ENCODE data around the gene YPEL3.

YPEL3 gene

DNA sequence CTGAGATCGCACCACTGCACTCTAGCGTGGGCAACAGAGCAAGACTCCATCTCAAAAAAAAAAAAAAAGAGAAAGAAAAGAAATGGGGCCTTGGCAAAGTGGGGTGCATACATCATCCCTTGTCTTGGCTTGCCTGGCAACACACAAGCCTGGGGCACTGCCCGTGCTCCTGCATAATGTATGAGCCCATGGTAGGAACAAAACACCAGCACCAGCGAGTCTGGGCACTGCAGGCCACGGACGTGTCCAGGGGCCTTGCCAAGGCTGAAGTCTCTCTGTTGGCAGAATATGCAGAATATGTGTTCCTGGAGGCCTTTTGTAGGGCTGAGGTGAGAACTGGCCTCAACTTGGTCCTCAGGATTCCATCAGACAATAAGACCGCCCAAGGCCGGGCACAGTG, 46.1 kb downstream of the YPEL3 start:
- peak; percentile 76 for DNase-seq (ENCODE audit: low spot score)

DNA sequence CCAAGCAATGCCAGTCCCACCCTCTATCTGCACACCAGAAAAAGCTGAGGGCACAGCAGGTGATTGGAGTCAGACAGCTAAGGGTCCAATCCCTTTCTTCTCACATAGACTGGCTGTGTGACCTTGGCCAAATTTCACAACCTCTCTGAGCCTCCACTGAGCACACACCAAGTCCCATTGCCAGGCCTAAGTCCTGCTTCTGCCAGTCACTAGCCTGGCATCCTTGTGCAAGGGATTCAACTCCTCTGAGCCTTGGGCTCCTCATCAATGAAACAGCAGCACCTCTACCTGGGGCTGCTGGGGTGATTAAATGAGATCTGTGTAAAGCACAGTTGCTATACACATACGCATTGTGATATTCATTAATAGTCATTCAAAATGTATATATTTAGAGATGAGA, 49.4 kb downstream of the YPEL3 start:
- DNase-seq (ENCODE audit: low spot score) = no peak

DNA sequence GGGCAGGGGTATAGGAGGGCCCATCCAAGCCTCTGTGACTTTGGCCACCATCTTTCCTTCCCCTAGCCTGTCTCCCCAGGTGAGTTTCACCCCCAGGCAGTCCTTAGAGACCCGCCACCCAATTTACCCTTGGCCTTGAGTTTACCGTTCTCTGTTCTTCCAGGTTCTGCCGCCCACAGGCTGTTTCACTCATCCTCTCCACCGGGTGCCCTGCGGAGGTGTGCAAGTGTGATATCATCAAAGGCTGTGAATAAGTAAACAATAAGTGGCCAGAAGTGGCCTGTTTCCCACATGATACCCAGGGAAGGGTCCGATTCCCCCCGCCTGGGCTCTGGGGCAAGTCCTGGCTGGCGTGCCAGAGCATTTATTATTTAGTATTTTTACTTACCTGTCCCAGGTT, 49.8 kb downstream of the YPEL3 start:
- no peak for DNase-seq (ENCODE audit: low spot score)
